Endothelial cell of umbilical vein (primary cell): ENCODE measurements around the gene RAB44.

Experiments
- CTCF ChIP-seq, 2 donors: IDR thresholded peaks; 1 replicate in 1 of 2; 2 replicates in 1 of 2; pipeline ENCODE4 v1.5.1; 2011; ENCODE audit warnings: low read length in 2 of 2, mild to moderate bottlenecking in 2 of 2, moderate library complexity in 2 of 2, control low read depth in 1 of 2, inconsistent platforms in 1 of 2, low read depth in 1 of 2; ENCODE audit not compliant: insufficient read depth in 1 of 2; ENCODE audit errors: extremely low read depth in 1 of 2
- POLR2A ChIP-seq: IDR thresholded peaks from 2 replicates; pipeline ENCODE4 v1.6.1; 2012; ENCODE audit warnings: low read depth, mild to moderate bottlenecking, control low read depth, low read length

DNA sequence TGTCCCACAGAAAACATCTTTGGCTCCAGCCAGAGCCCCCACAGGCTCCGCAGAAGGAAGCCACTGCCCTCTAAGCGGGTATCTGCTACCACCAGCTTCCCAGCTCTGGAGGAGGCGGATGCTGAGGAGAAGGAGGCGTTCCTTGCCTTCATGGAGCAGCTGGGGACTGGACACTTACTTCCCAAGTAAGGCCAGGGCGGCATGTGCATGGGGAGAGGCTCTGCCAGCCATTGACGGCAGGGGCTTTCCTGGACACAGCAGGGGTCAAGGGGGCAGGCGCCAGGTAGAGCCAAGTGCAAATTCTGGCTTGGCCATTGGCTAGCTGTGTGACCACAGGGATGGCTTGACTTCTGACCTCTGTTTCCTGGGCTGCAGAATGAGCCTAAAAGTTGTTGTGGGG, 17.8 kb downstream of the RAB44 start:
- TF ChIP-seq CTCF (IDR thresholded peaks at IDR 0.05; ENCODE audit: extremely low read depth in 1 of 2, insufficient read depth in 1 of 2, low read depth in 1 of 2, low read length in 2 of 2) (no peak), POLR2A (no peak)
